ENCODE data around the gene CREB3.

The CREB3 gene

DNA sequence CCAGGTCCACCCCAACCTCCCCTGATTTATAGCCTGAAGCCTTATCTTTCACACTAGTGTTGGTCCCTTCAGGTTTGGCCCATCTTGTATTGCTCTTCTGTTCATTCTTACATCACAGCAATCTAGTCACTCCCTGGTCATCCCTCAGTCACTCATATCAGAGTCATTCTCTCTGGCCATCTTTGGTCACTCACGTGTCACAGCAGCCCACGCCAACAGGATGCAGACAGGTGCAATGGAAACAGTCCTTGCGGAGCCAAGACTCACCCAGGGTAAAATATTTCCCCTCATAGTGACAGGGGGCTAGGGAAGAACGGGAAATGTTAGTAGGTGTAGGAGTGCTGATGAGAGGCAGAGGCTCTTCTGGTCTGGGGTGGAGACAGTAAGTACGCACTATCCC, 21.0 kb downstream of the CREB3 start:
- Histone ChIP-seq H4K20me1 (ENCODE audit: low read depth, low read length) (no peaks in the 10 kb centered on the region), H3K4me3 (ENCODE audit: insufficient read depth, low read length, poor library complexity, severe bottlenecking) (no peak overlapping the region), H3K36me3 (ENCODE audit: low read length) (no peaks in the 10 kb centered on the region), H2AFZ (ENCODE audit: low read depth, low read length, severe bottlenecking) (no peak overlapping the region), H3F3A (ENCODE audit: insufficient read depth) (peaks cover 14% of the 10 kb centered on the region), H3K27ac (ENCODE audit: low read depth, low read length) (no peak overlapping the region), H3K27me3 (ENCODE audit: low read length) (no peaks in the 10 kb centered on the region), H3K9ac (ENCODE audit: low read length) (no peak overlapping the region), H3K9me2 (replicated peaks; ENCODE audit: insufficient read depth, low read length) (no peaks in the 10 kb centered on the region), H3K9me3 (ENCODE audit: insufficient read depth, low read length) (no peaks in the 10 kb centered on the region), H3K4me2 (ENCODE audit: low read depth, low read length, poor library complexity, severe bottlenecking) (no peak overlapping the region), H3K79me2 (ENCODE audit: insufficient read depth, low read length) (peaks cover 3% of the 10 kb centered on the region)
- TF ChIP-seq, protein P1, sequence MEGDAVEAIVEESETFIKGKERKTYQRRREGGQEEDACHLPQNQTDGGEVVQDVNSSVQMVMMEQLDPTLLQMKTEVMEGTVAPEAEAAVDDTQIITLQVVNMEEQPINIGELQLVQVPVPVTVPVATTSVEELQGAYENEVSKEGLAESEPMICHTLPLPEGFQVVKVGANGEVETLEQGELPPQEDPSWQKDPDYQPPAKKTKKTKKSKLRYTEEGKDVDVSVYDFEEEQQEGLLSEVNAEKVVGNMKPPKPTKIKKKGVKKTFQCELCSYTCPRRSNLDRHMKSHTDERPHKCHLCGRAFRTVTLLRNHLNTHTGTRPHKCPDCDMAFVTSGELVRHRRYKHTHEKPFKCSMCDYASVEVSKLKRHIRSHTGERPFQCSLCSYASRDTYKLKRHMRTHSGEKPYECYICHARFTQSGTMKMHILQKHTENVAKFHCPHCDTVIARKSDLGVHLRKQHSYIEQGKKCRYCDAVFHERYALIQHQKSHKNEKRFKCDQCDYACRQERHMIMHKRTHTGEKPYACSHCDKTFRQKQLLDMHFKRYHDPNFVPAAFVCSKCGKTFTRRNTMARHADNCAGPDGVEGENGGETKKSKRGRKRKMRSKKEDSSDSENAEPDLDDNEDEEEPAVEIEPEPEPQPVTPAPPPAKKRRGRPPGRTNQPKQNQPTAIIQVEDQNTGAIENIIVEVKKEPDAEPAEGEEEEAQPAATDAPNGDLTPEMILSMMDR (IDR thresholded peaks at IDR 0.05; ENCODE audit: insufficient read depth, low read length, poor library complexity, severe bottlenecking) = no peak
- TF ChIP-seq EZH2phosphoT487 (conservative IDR thresholded peaks at IDR 0.05; ENCODE audit: low read length) = no peak

DNA sequence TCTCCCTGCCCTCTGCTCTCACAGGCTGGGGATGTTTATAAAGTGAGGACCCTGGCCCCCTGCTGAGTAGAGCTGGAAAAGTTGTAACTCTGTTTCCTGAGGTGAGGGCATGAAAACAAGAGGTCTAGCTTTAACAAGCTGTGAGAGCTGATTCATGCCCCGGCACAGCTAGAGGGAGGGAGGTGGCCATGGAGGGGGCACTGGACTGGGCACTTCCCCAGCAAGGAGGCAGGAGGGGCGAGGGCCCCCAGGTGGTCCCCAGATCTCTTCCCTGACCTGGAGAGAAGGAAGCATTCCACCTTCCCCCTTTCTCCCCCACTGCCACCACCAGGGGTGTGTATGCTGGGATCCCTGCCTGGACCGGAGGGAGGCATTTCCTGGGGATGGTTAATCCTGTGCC, 21.8 kb downstream of the CREB3 start, which contains the start of gene MSMP:
MSMP (minus strand) TSS at position 13 of the 400 bp plus-strand sequence. CDS start 147 bp downstream, outside the sequence.
- no peaks in the 10 kb centered on the region for H3K9me2 ChIP-seq (replicated peaks; ENCODE audit: insufficient read depth, low read length)
- no peak within 1 kb of the TSS for H3K27ac ChIP-seq (ENCODE audit: low read depth, low read length)
- no peak within 1 kb of the TSS for H3K9ac ChIP-seq (ENCODE audit: low read length)
- no peaks in the 10 kb centered on the region for H3K36me3 ChIP-seq (ENCODE audit: low read length)
- H3K4me2 ChIP-seq (ENCODE audit: low read depth, low read length, poor library complexity, severe bottlenecking) = no peak within 1 kb of the TSS
- H3K27me3 ChIP-seq (ENCODE audit: low read length) = no peaks in the 10 kb centered on the region
- no peaks in the 10 kb centered on the region for H4K20me1 ChIP-seq (ENCODE audit: low read depth, low read length)
- peaks cover 18% of the 10 kb centered on the region for H3F3A ChIP-seq (ENCODE audit: insufficient read depth)
- H2AFZ ChIP-seq (ENCODE audit: low read depth, low read length, severe bottlenecking) = no peak within 1 kb of the TSS
- no peaks in the 10 kb centered on the region for H3K9me3 ChIP-seq (ENCODE audit: insufficient read depth, low read length)
- H3K79me2 ChIP-seq (ENCODE audit: insufficient read depth, low read length) = no peaks in the 10 kb centered on the region
- TF ChIP-seq, protein P1 (IDR thresholded peaks at IDR 0.05; ENCODE audit: insufficient read depth, low read length, poor library complexity, severe bottlenecking) = no peak
- TF ChIP-seq EZH2phosphoT487 (conservative IDR thresholded peaks at IDR 0.05; ENCODE audit: low read length) = no peak
- no peak within 1 kb of the TSS for H3K4me3 ChIP-seq (ENCODE audit: insufficient read depth, low read length, poor library complexity, severe bottlenecking)

DNA sequence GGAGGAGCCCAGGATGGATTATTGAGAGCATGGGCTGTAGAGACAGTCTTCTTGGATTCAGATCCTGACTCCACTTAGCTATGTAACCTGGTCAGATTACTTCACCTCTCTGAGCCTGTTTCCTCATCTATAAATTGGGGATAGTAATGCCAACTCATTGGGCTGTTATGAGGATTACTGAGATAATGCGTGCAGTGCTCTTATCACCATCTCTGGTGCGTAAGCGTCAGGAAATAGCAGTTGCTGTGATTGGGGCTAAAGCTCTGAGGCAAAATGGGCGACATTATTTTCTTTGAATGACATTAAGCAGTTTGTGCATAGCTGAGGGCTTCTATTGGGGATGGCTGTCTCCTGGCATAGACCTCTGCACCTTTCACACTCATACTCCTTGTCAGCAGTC, 22.6 kb downstream of the CREB3 start:
- no peak overlapping the region for H3K4me3 ChIP-seq (ENCODE audit: insufficient read depth, low read length, poor library complexity, severe bottlenecking)
- H3K36me3 ChIP-seq (ENCODE audit: low read length) = no peaks in the 10 kb centered on the region
- H3K4me2 ChIP-seq (ENCODE audit: low read depth, low read length, poor library complexity, severe bottlenecking) = no peak overlapping the region
- no peak for TF ChIP-seq EZH2phosphoT487 (conservative IDR thresholded peaks at IDR 0.05; ENCODE audit: low read length)
- TF ChIP-seq, protein P1 (IDR thresholded peaks at IDR 0.05; ENCODE audit: insufficient read depth, low read length, poor library complexity, severe bottlenecking) = no peak
- H3K27me3 ChIP-seq (ENCODE audit: low read length) = no peaks in the 10 kb centered on the region
- H3K9ac ChIP-seq (ENCODE audit: low read length) = no peak overlapping the region
- peaks cover 18% of the 10 kb centered on the region for H3F3A ChIP-seq (ENCODE audit: insufficient read depth)
- no peaks in the 10 kb centered on the region for H3K9me3 ChIP-seq (ENCODE audit: insufficient read depth, low read length)
- H3K79me2 ChIP-seq (ENCODE audit: insufficient read depth, low read length) = no peaks in the 10 kb centered on the region
- no peak overlapping the region for H2AFZ ChIP-seq (ENCODE audit: low read depth, low read length, severe bottlenecking)
- no peak overlapping the region for H3K27ac ChIP-seq (ENCODE audit: low read depth, low read length)
- H3K9me2 ChIP-seq (replicated peaks; ENCODE audit: insufficient read depth, low read length) = no peaks in the 10 kb centered on the region
- H4K20me1 ChIP-seq (ENCODE audit: low read depth, low read length) = no peaks in the 10 kb centered on the region

Data from SU-DHL-6 (cell line).